Activated CD4-positive, alpha-beta T cell treated with anti-CD3 and anti-CD28 coated beads for 36 hours (primary cell): ENCODE data around the gene CLINT1. TPM values are rescaled to one million over a fixed set of nuclear protein-coding genes. Genes with fewer than 3 reads are reported as not detected.

ENCODE experiments used
- ATAC-seq: fragments of 200-7000 bp; cut with Tn5 transposase; one replicate; pipeline ENCODE4 v1.10.0; 2021; ENCODE audit warnings: mild to moderate bottlenecking, moderate library complexity
- CTCF ChIA-PET: fragments of 350-600 bp; sonication (Branson Sonifier 250); formaldehyde crosslinking; loops from one replicate; lab custom pipeline; 2021; ENCODE audit warnings: antibody characterized with exemption; lab: Charles Lee
- POLR2A ChIA-PET: fragments of 350-600 bp; sonication (Branson Sonifier 250); formaldehyde crosslinking; loops from one replicate; lab custom pipeline; 2021; ENCODE audit warnings: antibody characterized with exemption, inconsistent platforms; lab: Charles Lee
- DNase-seq: peaks from one replicate; pipeline ENCODE4 v3.0.0-alpha.2; 2020
- H3K27ac Mint-ChIP-seq: one replicate; pipeline ENCODE4 v1.8.0; 2021; ENCODE audit warnings: mixed read lengths
- H3K27me3 Mint-ChIP-seq: one replicate; pipeline ENCODE4 v1.8.0; 2021; ENCODE audit warnings: mixed read lengths
- H3K36me3 Mint-ChIP-seq: one replicate; pipeline ENCODE4 v1.8.0; 2021; ENCODE audit warnings: low read depth, mixed read lengths
- H3K4me1 Mint-ChIP-seq: one replicate; pipeline ENCODE4 v1.8.0; 2021; ENCODE audit warnings: mixed read lengths
- H3K4me3 Mint-ChIP-seq: one replicate; pipeline ENCODE4 v1.8.0; 2021; ENCODE audit warnings: mild to moderate bottlenecking, moderate library complexity, mixed read lengths
- H3K9me3 Mint-ChIP-seq: one replicate; pipeline ENCODE4 v1.8.0; 2021; ENCODE audit warnings: low read depth, mixed read lengths
- intact Hi-C, 2 experiments: fragments of 100-400 bp; cut with DNase I in 1 of 2; cut with micrococcal nuclease in 1 of 2; formaldehyde crosslinking; loops; one replicate each; pipeline versions ENCODE4 v1.14.2 to v1.15.1; 2022 to 2024; cut with DNase I, micrococcal nuclease
- total RNA-seq, 2 experiments: library from RNA; stranded (reverse); gene quantifications; one replicate each; pipeline ENCODE4 v1.2.3, GENCODE V29; 2021

Gene CLINT1
- total RNA-seq, 2 experiments from 2014 or later: 59.0 to 69.0 TPM

DNA sequence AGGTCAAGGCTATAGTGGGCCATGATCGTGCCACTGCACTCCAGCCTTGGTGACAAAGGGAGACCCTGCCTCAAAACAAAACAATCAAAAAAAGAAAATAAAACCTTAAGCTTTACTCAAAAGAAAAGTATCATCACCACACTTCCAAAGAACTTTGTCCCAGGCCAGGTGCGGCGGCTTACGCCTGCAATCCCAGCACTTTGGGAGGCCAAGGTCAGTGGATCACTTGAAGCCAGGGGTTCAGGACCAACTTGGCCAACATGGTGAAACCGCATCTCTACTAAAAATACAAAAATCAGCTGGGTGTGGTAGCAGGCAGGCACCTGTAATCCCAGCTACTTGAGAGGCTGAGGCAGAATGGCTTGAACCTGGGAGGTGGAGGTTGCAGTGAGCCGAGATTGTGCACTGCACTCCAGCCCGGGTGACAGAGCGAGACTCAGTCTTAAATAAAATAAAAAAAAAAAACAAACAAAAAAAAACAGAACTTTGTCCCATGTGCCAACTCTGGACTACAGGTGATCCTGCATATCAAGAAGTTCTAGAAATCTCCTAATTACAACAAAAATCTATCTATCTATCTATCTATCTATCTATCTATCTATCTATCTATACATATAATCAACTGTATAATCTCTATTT is 19.7 kb downstream of the CLINT1 start:
- ATAC-seq (no peak), DNase-seq (no peak)
- no peak overlapping the region for H3K27ac Mint-ChIP-seq
- ChIA-PET POLR2A (no interaction called here), CTCF (no interaction called here)
- intact Hi-C loops: no loop called here
- H3K4me1 Mint-ChIP-seq: peaks cover 13% of the 10 kb centered on the region
- no peak overlapping the region for H3K4me3 Mint-ChIP-seq
- no peaks in the 10 kb centered on the region for H3K9me3 Mint-ChIP-seq
- peaks cover 6% of the 10 kb centered on the region for H3K36me3 Mint-ChIP-seq
- no peaks in the 10 kb centered on the region for H3K27me3 Mint-ChIP-seq

DNA sequence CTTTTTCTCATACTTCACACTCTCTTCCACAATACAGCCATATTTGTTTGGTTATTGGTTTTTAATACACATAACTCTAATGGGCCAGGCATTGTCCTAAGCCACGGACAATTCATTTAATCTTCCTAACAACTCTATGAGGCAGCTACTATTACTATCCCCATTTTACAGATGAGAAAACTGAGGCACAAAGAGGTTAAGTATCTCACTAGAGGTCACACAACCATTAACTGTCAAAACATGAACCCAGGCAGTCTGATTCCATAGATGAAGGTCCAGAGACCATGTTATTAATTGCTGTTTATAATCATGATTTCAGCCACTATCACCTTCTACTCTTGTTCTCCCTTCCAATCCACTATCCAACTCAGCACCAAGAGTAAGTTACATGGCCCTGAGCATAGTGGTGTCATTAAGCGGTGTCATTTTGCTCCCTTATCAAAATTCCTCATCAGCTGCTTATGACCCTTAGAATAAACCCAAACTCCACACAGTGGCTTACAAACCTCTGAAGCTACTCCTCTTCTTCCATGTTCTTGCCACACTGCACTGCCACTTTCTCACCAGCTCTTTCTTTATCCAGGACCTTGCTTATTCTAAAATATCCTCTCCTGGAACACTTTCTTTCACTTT is 22.7 kb downstream of the CLINT1 start:
- Mint-ChIP-seq H3K36me3 (peaks cover 8% of the 10 kb centered on the region), H3K27me3 (no peaks in the 10 kb centered on the region), H3K4me1 (peaks cover 25% of the 10 kb centered on the region), H3K9me3 (no peaks in the 10 kb centered on the region), H3K27ac (peak overlapping the region; percentile 24), H3K4me3 (no peak overlapping the region)
- POLR2A ChIA-PET: no interaction called here
- CTCF ChIA-PET: interaction anchor here (0.5 to 1.0 kb wide), 2 partner anchors 11 to 19 kb away, joined by 3 read pairs; no protein-coding TSS in a partner anchor
- intact Hi-C loops: no loop called here
- ATAC-seq: no peak
- DNase-seq: no peak

DNA sequence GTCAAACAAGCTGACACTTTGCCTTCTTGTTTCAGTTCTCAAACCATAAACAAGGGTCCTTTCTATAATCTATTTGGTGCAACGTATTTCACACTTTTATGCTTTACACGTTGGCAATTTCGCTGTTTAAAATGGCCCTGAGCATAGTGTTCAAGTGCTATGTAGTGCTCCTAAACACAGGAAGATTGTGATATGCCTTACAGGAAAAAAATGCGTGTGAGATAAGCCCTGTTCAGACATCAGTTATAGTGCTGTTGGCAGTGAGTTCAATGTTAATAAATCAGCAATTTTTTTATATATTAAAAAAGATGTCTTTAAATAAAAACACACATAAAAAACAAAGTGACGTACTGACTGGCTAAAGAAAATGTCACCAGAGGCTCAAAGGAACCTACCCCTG is 23.9 kb downstream of the CLINT1 start:
- no peak overlapping the region for H3K4me3 Mint-ChIP-seq
- no peak overlapping the region for H3K27ac Mint-ChIP-seq
- intact Hi-C loops: no loop called here
- DNase-seq (no peak), ATAC-seq (no peak)
- H3K4me1 Mint-ChIP-seq: peaks cover 24% of the 10 kb centered on the region
- H3K9me3 Mint-ChIP-seq: no peaks in the 10 kb centered on the region
- ChIA-PET CTCF (no interaction called here), POLR2A (interaction anchor here (0.5 to 0.7 kb wide), 2 partner anchors 12 to 21 kb away, joined by 3 read pairs; no protein-coding TSS in a partner anchor)
- no peaks in the 10 kb centered on the region for H3K27me3 Mint-ChIP-seq
- H3K36me3 Mint-ChIP-seq: peaks cover 5% of the 10 kb centered on the region

DNA sequence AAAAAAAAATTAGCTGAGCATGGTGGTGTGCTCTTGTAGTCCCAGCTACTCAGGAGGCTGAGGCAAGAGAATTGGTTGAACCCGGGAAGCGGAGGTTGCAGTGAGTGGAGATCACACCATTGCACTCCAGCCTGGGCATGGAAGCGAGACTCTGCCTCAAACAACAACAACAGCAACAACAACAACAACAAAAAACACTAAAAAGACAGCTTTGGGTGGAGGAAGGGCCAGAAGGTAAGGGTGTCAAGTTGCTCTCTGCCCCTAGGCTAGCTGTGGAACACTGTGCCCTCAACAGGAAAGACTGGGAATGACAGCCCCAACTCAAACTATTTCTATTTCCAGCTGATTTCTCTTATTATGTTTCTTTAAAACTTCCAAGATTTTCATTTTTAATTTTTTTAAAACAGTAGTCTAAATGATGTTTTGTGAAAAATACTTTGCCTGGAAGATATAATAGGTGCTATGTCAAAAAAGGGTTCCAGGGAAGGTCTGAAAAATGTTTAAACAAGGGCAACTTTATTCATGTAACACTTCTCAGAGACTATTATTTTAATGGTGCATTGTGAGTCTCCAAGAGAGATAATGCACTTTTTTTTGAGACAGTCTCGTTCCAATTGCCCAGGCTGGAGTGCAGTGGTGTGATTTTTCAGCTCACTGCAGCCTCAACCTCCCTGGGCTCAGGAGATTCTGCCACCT is 29.9 kb downstream of the CLINT1 start:
- Mint-ChIP-seq H3K27ac (no peak overlapping the region), H3K36me3 (peaks cover 4% of the 10 kb centered on the region), H3K9me3 (no peaks in the 10 kb centered on the region), H3K4me1 (peaks cover 53% of the 10 kb centered on the region), H3K4me3 (no peak overlapping the region), H3K27me3 (no peaks in the 10 kb centered on the region)
- peak; percentile 53 for ATAC-seq
- CTCF ChIA-PET: interaction anchor here (0.6 to 1.6 kb wide), 7 partner anchors 9 to 122 kb away, joined by 3 to 7 read pairs (median 4); no protein-coding TSS in a partner anchor
- POLR2A ChIA-PET: interaction anchor here (0.7 kb wide), 1 partner anchor 9 kb away, joined by 4 read pairs; no protein-coding TSS in a partner anchor
- intact Hi-C loops: no loop called here
- DNase-seq: no peak

DNA sequence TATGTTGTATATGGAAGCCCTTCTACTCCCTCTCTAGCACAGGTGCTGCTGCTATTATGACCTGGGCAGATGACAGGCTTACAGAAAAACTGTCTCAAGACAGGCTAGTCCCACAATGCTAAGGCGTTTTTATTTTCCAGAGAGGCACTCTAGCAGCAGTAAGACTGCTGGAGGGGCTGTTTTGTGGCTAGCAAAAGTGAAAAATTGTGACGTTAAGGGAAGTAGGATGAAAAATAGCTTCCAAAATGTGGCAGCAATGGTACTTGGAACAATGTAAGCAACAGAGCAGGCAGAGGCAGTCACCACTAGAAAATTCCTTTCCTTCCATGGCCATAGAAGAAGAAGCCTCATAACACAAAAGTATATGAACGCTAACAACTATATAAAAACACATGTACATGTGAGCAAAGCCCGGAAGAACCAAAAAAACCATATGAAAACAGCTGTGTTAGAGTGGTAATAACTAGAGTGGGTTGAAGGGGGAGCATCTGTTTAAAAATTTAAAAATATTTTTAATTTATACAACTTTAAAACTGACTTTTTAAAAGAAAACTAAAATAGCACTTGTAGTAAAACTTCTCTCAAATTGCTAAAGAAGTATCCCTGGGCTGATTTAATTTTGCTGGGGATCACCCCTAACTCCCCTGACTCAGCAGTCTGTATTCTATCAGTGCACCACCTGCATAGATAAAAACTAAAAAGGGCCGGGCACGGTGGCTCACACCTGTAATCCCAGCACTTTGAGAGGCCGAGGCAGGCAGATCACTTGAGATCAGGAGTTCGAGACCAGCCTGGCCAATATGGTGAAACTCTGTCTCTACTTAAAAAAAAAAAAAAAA is 30.6 kb downstream of the CLINT1 start:
- H3K4me3 Mint-ChIP-seq: no peak overlapping the region
- H3K4me1 Mint-ChIP-seq: peaks cover 49% of the 10 kb centered on the region
- no peak for DNase-seq
- ATAC-seq: no peak
- H3K36me3 Mint-ChIP-seq: peaks cover 4% of the 10 kb centered on the region
- intact Hi-C loops: no loop called here
- H3K27me3 Mint-ChIP-seq: no peaks in the 10 kb centered on the region
- ChIA-PET POLR2A (interaction anchor here (0.7 kb wide), 1 partner anchor 10 kb away, joined by 4 read pairs; no protein-coding TSS in a partner anchor), CTCF (interaction anchor here (0.6 to 1.6 kb wide), 9 partner anchors 9 to 1461 kb away, joined by 3 to 7 read pairs (median 3); no protein-coding TSS in a partner anchor)
- H3K9me3 Mint-ChIP-seq: no peaks in the 10 kb centered on the region
- peak overlapping the region; percentile 26 for H3K27ac Mint-ChIP-seq

DNA sequence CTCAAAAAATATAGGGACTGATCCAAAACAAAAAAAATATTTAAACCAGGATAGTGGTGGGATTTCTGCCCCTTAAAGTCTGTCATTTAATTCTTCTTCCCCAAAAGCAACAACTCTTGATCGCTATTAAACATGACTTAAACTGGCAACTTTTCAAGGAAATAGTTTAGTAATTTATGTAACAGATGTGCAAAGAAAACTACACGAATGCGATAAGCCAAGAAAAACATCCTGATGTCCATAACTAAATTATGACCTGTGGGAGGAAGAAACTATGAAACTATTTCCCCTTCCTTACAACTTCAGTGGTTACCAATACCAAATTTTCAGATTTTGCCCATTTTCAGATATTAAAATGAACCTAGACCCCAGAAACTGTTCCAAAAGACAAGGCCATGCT is 31.5 kb downstream of the CLINT1 start:
- Mint-ChIP-seq H3K27me3 (no peaks in the 10 kb centered on the region), H3K27ac (no peak overlapping the region), H3K4me1 (peaks cover 47% of the 10 kb centered on the region), H3K9me3 (peaks cover under 1% of the 10 kb centered on the region), H3K4me3 (no peak overlapping the region), H3K36me3 (peaks cover 6% of the 10 kb centered on the region)
- no peak for ATAC-seq
- ChIA-PET POLR2A (no interaction called here), CTCF (interaction anchor here (1.3 to 1.8 kb wide), 2 partner anchors 10 to 121 kb away, joined by 4 to 7 read pairs; no protein-coding TSS in a partner anchor)
- intact Hi-C loops: no loop called here
- no peak for DNase-seq

DNA sequence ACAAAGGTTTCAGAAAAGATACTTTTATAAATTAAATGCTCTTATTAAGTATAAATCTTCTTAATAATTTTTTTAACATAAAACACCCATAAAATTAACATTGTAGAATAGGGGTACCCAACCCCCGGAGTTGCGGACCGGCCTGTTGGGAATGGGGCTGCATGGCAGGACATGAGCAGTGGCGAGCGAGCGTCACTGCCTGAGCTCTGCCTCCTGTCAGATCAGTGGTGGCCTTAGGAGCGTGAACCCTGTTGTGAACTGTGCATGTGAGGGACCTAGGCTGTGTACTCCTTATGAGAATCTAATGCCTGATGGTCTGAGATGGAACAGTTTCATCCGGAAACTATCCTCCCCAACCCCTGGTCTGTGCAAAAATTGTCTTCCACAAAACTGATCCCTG is 35.3 kb downstream of the CLINT1 start:
- H3K4me1 Mint-ChIP-seq: peaks cover 55% of the 10 kb centered on the region
- POLR2A ChIA-PET: no interaction called here
- H3K27me3 Mint-ChIP-seq: no peaks in the 10 kb centered on the region

DNA sequence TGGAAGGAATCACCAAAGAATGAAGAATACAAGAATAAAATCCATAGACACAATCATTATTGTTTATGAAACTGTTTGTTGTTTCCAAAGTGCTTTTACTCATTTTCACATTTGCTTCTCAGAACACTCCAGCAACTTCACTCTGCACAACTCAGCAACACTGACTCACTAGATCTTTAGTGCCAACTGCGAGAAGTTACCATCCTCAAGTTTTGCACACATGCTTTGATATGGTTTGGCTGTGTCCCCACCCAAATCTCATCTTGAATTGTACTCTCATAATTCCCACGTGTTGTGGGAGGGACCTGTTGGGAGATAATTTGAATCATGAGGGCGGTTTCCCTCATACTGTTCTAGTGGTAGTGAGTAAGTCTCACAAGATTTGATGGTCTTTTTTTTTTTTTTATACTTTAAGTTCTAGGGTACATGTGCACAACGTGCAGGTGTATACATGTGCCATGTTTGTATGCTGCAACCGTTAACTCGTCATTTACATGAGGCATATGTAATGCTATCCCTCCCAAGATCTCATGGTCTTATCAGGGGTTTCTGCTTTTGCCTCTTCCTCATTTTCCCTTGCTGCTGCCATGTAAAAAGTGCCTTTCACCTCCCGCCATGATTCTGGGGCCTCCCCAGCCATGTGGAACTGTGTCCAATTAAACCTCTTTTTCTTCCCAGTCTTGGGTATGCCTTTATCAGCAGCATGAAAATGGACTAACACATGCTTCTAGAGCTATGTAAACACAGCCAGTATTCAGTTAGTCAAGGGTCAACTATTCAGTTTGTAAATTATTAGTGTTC is 36.9 kb downstream of the CLINT1 start:
- peaks cover 45% of the 10 kb centered on the region for H3K4me1 Mint-ChIP-seq
- POLR2A ChIA-PET: interaction anchor here (0.6 kb wide), 1 partner anchor 9 kb away, joined by 11 read pairs; no protein-coding TSS in a partner anchor

More for the DNA sequence above, 35.3 kb downstream of the CLINT1 start:
- peaks cover 12% of the 10 kb centered on the region for H3K36me3 Mint-ChIP-seq
- ATAC-seq (no peak), DNase-seq (no peak)
- H3K9me3 Mint-ChIP-seq: peaks cover 4% of the 10 kb centered on the region
- H3K27ac Mint-ChIP-seq: no peak overlapping the region
- no peak overlapping the region for H3K4me3 Mint-ChIP-seq
- CTCF ChIA-PET: no interaction called here
- intact Hi-C loops: loop anchor here in 1 of 2 experiments (5.0 kb wide), 1 partner anchor 34 kb away; the partner anchor contains the start of gene CLINT1

DNA sequence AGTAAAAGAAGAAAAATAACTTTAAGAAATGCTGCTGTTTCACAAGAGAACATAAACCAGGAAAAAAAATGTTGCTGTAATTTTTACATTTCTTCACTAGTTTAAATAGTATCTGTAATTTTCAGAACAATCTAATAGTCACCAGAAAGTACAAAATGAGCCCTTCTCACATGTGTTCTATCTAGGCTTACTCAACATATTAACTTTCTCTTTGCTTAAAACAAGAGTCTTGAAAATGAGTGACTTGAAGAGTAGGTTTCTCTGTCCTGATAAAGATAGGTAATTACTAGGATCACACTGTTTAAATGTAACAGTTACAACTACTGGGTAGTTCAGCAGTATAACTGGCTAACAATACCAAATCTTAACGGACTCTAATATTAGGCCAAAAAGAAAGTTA is 37.5 kb downstream of the CLINT1 start:
- Mint-ChIP-seq H3K4me1 (peaks cover 45% of the 10 kb centered on the region), H3K9me3 (peaks cover 4% of the 10 kb centered on the region), H3K4me3 (no peak overlapping the region), H3K36me3 (peaks cover 17% of the 10 kb centered on the region), H3K27ac (peak overlapping the region; percentile 66), H3K27me3 (no peaks in the 10 kb centered on the region)
- intact Hi-C loops: loop anchor here (2.0 to 5.0 kb wide), 3 partner anchors 36 to 97 kb away; partner anchors contain the start of gene CLINT1 (in 2 of the 2)
- ATAC-seq (peak; percentile 51), DNase-seq (no peak)
- ChIA-PET CTCF (no interaction called here), POLR2A (no interaction called here)

More for the DNA sequence above, 36.9 kb downstream of the CLINT1 start:
- Mint-ChIP-seq H3K9me3 (peaks cover 4% of the 10 kb centered on the region), H3K4me3 (no peak overlapping the region), H3K36me3 (peaks cover 17% of the 10 kb centered on the region), H3K27me3 (no peaks in the 10 kb centered on the region), H3K27ac (peak overlapping the region; percentile 66)
- intact Hi-C loops: loop anchor here (2.0 to 5.0 kb wide), 3 partner anchors 35 to 97 kb away; partner anchors contain the start of gene CLINT1 (in 2 of the 2)
- ATAC-seq: peak; percentile 88
- CTCF ChIA-PET: interaction anchor here (0.9 to 1.2 kb wide), 4 partner anchors 10 to 172 kb away, joined by 3 to 4 read pairs (median 3); no protein-coding TSS in a partner anchor
- DNase-seq: peak; percentile 39
